Skeletal muscle satellite cell (primary cell): ENCODE measurements around the gene RALGAPA1.

ENCODE experiments used
- H3K27me3 ChIP-seq: 2 replicates; pipeline ENCODE4 v1.7.0; 2013; ENCODE audit warnings: low read length; ENCODE audit not compliant: control insufficient read depth, insufficient read depth
- H3K36me3 ChIP-seq: 2 replicates; pipeline ENCODE4 v1.7.0; 2013; ENCODE audit warnings: mild to moderate bottlenecking, control low read depth, low read length; ENCODE audit not compliant: insufficient read depth
- H3K4me1 ChIP-seq: 2 replicates; pipeline ENCODE4 v1.7.0; 2013; ENCODE audit warnings: low read length; ENCODE audit not compliant: control insufficient read depth, insufficient read depth
- H3K4me2 ChIP-seq: 2 replicates; pipeline ENCODE4 v1.7.0; 2013; ENCODE audit warnings: mild to moderate bottlenecking, low read length
- H3K4me3 ChIP-seq: 2 replicates; pipeline ENCODE4 v1.7.0; 2013; ENCODE audit warnings: low read length
- H3K9ac ChIP-seq: 2 replicates; pipeline ENCODE4 v1.7.0; 2013; ENCODE audit warnings: mild to moderate bottlenecking, low read depth, low read length, moderate library complexity
- H3K9me3 ChIP-seq: replicated peaks from 2 replicates; pipeline ENCODE4 v1.7.0; 2013; ENCODE audit warnings: mild to moderate bottlenecking, control low read depth, low read length

The RALGAPA1 gene

DNA sequence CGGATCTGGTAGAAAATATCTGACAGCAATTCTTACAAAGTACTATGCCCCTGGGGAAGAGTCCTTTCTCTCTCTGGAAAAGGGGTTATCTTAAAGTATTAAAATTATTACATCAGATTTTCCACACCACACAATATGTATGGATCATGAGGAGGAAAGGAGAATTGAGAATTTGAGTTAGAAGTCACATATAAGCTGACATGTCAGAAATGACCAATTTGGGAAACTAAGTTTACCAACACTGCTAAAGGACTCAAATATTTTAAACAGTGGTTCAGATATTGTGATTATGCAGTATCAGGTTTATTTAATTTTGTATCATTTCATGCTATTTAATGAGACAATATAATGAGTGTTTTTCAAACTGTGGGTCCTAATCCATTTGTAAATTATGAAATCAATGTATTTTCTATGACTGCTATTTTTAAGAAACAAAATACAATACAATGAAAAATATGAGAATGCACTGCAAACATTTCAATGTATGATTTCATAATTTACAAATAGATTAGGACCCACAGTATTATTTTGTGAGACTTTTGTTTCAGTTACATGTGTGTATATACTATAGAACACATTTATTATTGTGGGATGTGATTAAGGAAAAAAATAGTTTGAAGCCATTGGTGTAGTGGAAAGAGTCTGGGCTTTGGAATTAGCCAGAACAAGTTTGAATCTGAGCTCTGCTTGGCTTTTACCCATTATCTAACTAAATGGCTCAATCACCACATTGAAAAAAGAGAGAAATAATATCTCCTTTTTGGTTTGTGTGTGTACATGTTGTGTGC lies 276.9 kb downstream of the RALGAPA1 start:
- Histone ChIP-seq H3K27me3 (peaks cover 82% of the 10 kb centered on the region), H3K4me3 (no peak overlapping the region), H3K4me1 (peaks cover 27% of the 10 kb centered on the region), H3K36me3 (no peaks in the 10 kb centered on the region), H3K4me2 (no peak overlapping the region), H3K9ac (no peak overlapping the region), H3K9me3 (no peaks in the 10 kb centered on the region)

DNA sequence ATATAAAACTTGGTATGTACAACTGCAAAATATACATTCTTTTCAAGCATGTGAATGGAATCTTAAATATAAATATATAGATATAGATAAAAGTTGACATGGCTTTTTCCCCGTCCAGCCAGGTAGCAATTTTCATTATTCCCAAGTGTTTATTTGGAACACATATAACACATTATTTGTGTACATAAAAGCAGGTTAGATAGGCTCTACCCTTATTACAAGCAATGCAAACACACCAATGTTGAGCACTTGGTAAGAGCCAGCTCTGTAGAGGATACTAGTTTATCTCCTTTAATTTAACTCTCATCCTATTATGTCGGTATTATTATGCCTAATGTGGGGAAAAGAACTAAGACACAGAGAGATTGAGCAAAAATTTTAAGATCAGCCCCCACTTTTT lies 282.1 kb downstream of the RALGAPA1 start:
- no peak overlapping the region for H3K9ac ChIP-seq

DNA sequence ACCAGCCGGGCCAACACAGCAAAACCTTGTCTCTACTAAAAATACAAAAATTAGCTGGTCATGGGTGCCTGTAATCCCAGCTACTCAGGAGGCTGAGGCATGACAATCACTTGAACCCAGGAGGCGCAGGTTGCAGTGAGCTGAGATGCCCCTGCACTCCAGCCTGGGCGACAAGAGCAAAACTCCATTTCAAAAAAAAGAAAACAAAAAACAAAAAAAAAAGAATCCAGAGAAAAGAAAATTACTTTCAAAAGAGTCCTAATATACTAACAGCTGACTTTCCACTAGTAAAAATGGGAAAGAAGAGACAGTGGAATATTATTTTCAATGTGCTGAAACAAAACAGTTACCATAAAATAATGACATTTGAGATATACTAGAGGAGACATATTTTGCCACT lies 283.4 kb downstream of the RALGAPA1 start:
- Histone ChIP-seq H3K36me3 (no peaks in the 10 kb centered on the region), H3K9me3 (no peaks in the 10 kb centered on the region), H3K4me2 (no peak overlapping the region), H3K4me1 (no peaks in the 10 kb centered on the region), H3K27me3 (peaks cover 31% of the 10 kb centered on the region), H3K4me3 (no peak overlapping the region), H3K9ac (no peak overlapping the region)

More for the DNA sequence above, 282.1 kb downstream of the RALGAPA1 start:
- H3K4me2 ChIP-seq, result no peak overlapping the region
- H3K9me3 ChIP-seq, result no peaks in the 10 kb centered on the region
- H3K27me3 ChIP-seq, result peaks cover 44% of the 10 kb centered on the region
- no peaks in the 10 kb centered on the region for H3K4me1 ChIP-seq
- H3K36me3 ChIP-seq, result no peaks in the 10 kb centered on the region
- no peak overlapping the region for H3K4me3 ChIP-seq

DNA sequence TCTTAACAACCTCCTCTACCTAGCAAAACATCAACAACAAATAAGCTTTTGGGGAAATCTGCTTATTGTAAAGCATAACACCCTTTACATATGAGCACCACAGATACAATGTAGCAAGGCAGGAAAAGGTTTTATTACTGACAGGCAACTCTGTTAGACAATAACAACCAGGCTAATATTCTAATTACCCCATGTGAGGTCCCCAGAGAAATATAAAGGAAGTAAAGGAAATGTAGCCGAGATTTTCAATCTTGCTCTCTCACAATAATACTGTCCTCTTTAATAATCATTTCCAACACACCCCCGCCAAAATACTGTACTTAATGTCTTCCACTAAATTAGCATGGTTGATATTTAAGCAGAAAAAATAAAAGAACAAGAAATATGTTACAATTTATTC lies 289.1 kb downstream of the RALGAPA1 start:
- H3K9me3 ChIP-seq, result no peaks in the 10 kb centered on the region
- H3K4me3 ChIP-seq, result no peak overlapping the region
- no peak overlapping the region for H3K4me2 ChIP-seq
- H3K36me3 ChIP-seq, result no peaks in the 10 kb centered on the region
- H3K27me3 ChIP-seq, result no peaks in the 10 kb centered on the region
- H3K4me1 ChIP-seq, result no peaks in the 10 kb centered on the region
- H3K9ac ChIP-seq, result no peak overlapping the region

DNA sequence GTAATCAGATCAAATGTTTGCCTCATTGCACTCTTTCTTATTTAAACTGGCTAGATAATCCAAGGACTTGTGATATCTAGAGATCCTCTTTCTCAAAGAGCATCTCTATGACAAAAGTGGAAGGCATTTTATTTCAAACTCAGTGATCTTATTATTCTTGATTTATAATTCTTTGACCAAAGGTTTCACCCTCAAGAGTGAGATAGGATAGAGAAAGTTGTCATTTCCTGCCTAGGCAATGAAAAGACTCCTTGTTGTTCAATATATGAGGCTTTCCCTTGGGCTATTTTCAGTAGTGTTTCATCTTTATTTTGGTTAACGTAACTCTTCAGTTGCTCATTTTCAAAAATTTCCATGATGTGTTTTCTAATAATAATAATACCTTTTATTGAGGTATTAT lies 293.2 kb downstream of the RALGAPA1 start:
- Histone ChIP-seq H3K4me3 (no peak overlapping the region), H3K9me3 (no peaks in the 10 kb centered on the region), H3K36me3 (no peaks in the 10 kb centered on the region), H3K9ac (no peak overlapping the region), H3K27me3 (no peaks in the 10 kb centered on the region), H3K4me1 (no peaks in the 10 kb centered on the region), H3K4me2 (no peak overlapping the region)

DNA sequence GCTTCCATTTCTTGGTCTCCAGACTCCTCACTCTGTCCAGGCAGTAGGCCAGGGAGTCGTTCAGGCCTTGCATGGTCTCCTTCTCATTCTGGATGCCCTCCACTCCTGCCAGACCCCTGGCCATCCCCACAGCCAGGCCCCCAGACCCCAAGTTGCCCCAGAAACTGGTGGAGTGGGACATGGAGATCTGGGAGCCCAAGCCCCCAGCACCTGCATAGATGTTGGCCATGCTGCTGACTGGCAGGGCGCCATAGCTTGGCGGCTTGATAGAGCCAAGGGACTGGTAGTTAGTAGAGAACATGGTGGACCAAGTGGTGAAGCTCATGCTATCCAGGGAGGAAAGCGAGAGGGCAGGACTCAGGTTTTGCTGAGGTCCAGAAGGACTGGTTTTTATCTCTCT lies 296.3 kb downstream of the RALGAPA1 start:
- H3K4me3 ChIP-seq, result no peak overlapping the region
- H3K36me3 ChIP-seq, result no peaks in the 10 kb centered on the region
- no peaks in the 10 kb centered on the region for H3K9me3 ChIP-seq
- no peak overlapping the region for H3K4me2 ChIP-seq
- peaks cover 8% of the 10 kb centered on the region for H3K27me3 ChIP-seq
- no peak overlapping the region for H3K9ac ChIP-seq
- no peaks in the 10 kb centered on the region for H3K4me1 ChIP-seq

DNA sequence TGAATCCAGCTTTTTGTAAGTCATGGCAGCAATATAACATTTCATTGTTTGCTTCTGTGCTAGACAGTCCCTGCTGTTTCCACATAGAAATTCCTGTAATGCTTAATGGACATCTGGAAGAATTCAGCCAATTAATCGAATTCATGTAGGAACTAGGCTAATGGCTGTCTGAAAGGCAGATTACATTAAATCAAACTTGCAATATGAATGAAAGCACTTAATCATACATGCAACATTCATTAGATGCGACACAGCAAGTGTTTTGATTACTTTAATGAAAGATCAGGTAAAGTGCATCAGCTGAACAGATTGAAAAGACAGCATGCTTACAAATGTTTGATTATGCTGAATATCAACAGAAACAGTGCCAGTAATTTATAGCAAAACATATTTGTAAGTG lies 299.2 kb downstream of the RALGAPA1 start:
- H3K9ac ChIP-seq, result no peak overlapping the region
- H3K4me2 ChIP-seq, result no peak overlapping the region
- peaks cover 3% of the 10 kb centered on the region for H3K4me1 ChIP-seq
- peaks cover 8% of the 10 kb centered on the region for H3K27me3 ChIP-seq
- no peaks in the 10 kb centered on the region for H3K9me3 ChIP-seq
- H3K4me3 ChIP-seq, result no peak overlapping the region
- H3K36me3 ChIP-seq, result no peaks in the 10 kb centered on the region

DNA sequence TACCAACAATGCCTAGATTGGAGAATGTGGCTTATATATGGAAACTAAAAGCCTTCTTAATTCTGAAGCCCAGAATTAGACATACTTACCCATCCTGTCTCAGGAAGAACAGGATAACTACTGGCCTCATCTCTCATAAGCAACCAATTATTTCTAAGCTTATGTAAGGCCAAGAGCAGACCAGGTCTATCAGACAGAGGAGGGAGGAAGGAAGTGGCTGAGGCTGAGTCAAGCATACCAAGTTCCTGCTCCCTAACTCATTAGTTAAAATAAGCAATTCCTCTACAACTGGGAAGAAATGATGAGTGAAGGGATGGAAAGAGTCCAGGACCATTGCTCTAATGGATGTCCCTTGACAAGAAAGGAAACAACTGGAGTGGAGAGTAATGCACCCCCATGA lies 302.2 kb downstream of the RALGAPA1 start:
- Histone ChIP-seq H3K36me3 (no peaks in the 10 kb centered on the region), H3K4me1 (peaks cover 3% of the 10 kb centered on the region), H3K4me2 (no peak overlapping the region), H3K9me3 (no peaks in the 10 kb centered on the region), H3K9ac (no peak overlapping the region), H3K4me3 (no peak overlapping the region), H3K27me3 (peaks cover 8% of the 10 kb centered on the region)

DNA sequence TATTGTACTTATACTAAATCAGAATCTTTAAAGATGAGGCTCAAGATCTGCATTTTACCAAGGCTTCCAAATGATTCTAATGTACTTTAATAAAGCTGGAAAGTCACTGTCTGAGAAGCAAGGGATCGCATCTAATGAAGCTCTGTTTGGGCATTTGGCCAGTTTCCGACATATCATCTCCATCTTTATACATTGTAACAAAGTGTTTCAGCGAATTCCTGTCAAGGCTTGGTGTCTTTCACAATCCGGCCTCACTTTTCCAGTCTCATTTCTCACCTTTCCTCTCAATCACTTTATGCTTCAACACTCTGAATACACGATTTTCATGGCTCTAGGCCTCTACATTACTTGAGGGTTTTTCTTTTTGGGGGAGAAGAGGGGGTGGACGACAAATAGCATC lies 302.6 kb downstream of the RALGAPA1 start:
- Histone ChIP-seq H3K4me2 (no peak overlapping the region), H3K4me1 (peaks cover 3% of the 10 kb centered on the region), H3K36me3 (no peaks in the 10 kb centered on the region), H3K9me3 (no peaks in the 10 kb centered on the region), H3K9ac (no peak overlapping the region), H3K27me3 (peaks cover 8% of the 10 kb centered on the region), H3K4me3 (no peak overlapping the region)

DNA sequence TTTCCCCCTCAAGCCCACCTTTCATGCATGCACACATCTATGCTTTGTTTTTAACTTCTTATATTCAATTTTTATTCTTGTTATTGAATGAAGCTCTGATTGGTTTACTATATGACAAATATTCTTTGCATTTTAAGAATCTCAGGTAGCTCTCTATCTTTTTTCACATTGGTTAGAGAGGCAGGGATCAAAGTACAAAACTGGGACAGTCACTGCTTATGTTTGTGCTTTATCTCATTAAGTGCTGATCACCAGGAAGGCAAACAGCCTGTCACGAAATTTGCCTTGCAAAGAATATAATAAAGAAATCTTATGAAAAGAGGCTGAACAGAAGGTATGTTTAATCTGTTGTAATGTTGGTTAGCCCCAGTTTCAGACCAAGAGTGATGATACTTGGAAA lies 304.8 kb downstream of the RALGAPA1 start:
- Histone ChIP-seq H3K4me1 (peaks cover 3% of the 10 kb centered on the region), H3K27me3 (peaks cover 4% of the 10 kb centered on the region), H3K4me3 (no peak overlapping the region), H3K9ac (no peak overlapping the region), H3K4me2 (no peak overlapping the region), H3K36me3 (no peaks in the 10 kb centered on the region), H3K9me3 (no peaks in the 10 kb centered on the region)

DNA sequence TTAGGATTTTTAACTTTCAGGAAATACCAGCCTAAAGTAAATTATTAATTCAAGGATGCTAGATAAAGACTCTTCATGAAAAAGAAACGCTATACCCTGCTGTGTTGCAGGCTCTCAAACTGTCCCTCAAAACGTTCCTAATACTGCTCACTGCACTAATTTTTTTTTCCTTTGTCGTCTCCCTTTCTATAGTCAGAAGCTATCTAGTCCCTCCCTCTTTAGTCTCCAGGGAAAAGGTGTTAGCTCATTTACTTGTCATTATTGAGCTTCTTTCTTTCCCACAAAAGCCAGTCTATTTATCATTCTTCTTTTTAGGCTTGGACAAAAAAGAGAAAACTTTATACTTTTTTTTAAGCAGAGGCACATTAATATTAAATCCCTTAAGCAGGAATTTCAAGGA lies 305.4 kb downstream of the RALGAPA1 start:
- H3K4me2 ChIP-seq, result no peak overlapping the region
- no peak overlapping the region for H3K4me3 ChIP-seq
- no peaks in the 10 kb centered on the region for H3K9me3 ChIP-seq
- peaks cover 3% of the 10 kb centered on the region for H3K4me1 ChIP-seq
- H3K9ac ChIP-seq, result no peak overlapping the region
- H3K27me3 ChIP-seq, result no peaks in the 10 kb centered on the region
- H3K36me3 ChIP-seq, result no peaks in the 10 kb centered on the region

DNA sequence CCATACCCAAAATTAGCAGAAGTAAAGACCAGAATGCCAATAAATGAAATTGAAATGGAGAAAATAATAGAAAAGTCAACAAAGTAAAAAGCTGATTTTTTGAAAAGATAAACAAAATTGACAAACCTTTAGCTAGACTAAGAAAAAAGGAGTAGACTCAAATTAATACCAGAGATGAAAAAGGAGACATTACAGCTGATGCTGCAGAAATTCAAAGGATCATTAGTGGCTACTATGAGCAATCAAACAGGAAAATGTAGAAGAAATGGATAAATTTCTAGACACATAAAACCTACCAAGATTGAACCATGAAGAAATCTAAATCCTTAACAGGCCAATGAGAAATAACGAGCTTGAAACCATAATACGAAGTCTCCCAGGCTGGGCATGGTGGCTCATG lies 309.9 kb downstream of the RALGAPA1 start:
- Histone ChIP-seq H3K27me3 (no peaks in the 10 kb centered on the region), H3K4me3 (no peak overlapping the region), H3K36me3 (no peaks in the 10 kb centered on the region), H3K9ac (no peak overlapping the region), H3K9me3 (no peaks in the 10 kb centered on the region), H3K4me1 (no peaks in the 10 kb centered on the region), H3K4me2 (no peak overlapping the region)
